Activated CD4-positive, alpha-beta T cell treated with anti-CD3 and anti-CD28 coated beads for 48 hours (primary cell): Measurements from ENCODE around the gene CLIC6.
"Not testable (repeated sequence)": the region's sequence is repeated elsewhere in the genome, so short reads cannot be mapped to it uniquely, and the experiment has no call there.

Experiments used
- DNase-seq: peaks from one replicate; pipeline ENCODE4 v3.0.0-alpha.2; 2020

Gene CLIC6

DNA sequence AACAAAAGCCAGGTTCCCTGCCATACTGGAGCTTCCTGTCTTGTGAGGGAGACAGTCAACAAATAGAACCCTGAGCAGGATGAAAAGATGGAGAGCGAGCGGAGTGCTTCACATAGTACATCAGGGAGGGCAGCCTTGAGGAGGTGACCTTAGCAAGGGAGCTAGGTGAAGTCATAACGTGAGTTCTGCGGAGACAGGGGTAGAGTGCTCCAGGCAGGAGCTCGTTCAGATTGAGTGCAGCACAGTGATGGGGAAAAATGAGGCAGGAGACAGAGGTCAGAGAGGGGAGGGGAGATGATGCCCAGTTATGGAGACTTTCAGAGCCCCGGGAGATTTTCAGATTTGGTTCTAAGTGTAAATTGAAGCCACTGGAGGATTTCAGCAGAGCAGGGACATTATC is 15.3 kb upstream of the CLIC6 start:
- no peak for DNase-seq

DNA sequence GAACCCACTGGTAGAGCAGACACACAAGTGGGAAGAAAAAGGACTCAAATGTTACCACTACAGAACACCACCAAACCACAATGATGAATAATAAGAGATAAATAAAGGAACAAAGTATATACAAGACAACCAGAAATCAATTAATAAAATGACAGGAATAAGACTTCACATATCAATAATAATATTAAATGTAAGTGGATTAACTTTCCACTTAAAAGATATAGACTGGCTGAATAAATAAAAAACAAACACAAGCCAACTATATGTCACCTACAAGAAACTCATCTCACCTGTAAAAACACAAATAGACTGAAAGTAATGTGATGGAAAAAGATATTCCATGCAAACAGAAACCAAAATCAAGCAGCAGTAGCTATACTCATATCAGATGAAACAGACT is 6.9 kb upstream of the CLIC6 start:
- DNase-seq = no peak

DNA sequence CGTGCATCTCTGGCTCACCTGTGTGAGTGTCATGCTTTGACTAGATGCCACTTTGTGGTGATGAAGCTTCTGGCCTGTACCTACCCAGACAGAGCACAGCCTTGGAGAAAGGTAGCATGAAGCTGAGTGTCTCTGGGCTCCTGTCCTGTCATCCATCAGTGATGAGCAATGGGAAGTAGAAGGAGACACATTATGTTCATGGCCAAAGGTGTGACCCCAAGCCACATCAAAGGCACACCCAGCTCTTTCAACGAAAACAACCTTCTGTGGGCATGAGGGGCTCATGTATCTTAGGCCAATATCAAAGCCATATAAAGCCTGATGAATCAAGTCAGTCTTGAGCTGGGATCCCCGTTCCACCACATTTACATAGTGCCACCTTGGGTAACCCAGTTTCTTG is 1.0 kb upstream of the CLIC6 start:
- DNase-seq = no peak

DNA sequence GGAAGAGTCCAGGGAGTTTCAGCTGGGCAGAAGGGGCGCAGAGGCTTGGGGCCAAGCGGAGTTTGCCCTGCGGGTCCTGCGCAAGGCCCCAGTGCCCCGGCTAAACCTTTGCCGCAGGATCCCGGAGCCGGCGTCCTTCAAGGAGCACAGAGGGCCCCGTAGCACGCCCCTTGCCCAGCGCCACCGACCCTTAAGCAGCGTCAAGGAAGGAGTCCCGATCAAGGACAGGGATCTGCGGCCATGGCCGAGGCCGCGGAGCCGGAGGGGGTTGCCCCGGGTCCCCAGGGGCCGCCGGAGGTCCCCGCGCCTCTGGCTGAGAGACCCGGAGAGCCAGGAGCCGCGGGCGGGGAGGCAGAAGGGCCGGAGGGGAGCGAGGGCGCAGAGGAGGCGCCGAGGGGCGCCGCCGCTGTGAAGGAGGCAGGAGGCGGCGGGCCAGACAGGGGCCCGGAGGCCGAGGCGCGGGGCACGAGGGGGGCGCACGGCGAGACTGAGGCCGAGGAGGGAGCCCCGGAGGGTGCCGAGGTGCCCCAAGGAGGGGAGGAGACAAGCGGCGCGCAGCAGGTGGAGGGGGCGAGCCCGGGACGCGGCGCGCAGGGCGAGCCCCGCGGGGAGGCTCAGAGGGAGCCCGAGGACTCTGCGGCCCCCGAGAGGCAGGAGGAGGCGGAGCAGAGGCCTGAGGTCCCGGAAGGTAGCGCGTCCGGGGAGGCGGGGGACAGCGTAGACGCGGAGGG is 520 bp downstream of the CLIC6 start:
- DNase-seq = peak; percentile 33

DNA sequence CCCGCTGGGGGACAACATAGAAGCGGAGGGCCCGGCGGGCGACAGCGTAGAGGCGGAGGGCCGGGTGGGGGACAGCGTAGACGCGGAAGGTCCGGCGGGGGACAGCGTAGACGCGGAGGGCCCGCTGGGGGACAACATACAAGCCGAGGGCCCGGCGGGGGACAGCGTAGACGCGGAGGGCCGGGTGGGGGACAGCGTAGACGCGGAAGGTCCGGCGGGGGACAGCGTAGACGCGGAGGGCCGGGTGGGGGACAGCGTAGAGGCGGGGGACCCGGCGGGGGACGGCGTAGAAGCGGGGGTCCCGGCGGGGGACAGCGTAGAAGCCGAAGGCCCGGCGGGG is 1.1 kb downstream of the CLIC6 start:
- DNase-seq = not testable (repeated sequence)

DNA sequence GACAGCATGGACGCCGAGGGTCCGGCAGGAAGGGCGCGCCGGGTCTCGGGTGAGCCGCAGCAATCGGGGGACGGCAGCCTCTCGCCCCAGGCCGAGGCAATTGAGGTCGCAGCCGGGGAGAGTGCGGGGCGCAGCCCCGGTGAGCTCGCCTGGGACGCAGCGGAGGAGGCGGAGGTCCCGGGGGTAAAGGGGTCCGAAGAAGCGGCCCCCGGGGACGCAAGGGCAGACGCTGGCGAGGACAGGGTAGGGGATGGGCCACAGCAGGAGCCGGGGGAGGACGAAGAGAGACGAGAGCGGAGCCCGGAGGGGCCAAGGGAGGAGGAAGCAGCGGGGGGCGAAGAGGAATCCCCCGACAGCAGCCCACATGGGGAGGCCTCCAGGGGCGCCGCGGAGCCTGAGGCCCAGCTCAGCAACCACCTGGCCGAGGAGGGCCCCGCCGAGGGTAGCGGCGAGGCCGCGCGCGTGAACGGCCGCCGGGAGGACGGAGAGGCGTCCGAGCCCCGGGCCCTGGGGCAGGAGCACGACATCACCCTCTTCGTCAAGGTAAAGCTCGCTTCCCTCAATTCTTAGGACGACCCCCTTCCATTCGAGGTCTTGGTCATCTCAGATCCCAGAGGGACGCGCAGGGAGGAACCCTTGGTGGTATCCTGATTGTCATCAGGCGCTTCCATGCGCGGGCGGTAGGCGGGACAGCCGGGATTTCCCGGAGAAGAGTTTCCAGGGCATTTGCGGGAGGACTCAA is 1.6 kb downstream of the CLIC6 start:
- DNase-seq = no peak

DNA sequence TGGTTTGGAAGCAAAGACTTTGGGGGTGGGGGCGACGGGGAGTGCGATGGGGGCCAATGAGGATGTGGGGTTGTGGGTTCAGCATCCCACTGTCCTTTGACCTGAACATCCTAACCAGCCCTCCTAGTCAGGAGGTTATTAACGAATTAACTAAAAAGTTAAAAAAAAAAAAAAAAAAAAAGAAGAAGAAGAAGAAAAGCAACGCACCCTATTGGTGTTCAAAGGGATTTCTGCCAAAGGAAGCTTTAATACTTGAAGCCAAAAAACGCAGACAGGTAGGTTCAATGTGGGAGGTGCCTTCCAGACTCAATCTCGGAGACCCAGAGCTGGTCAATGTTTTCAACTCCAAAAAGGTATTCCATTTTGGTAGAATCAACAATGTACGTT is 2.2 kb downstream of the CLIC6 start:
- no peak for DNase-seq

DNA sequence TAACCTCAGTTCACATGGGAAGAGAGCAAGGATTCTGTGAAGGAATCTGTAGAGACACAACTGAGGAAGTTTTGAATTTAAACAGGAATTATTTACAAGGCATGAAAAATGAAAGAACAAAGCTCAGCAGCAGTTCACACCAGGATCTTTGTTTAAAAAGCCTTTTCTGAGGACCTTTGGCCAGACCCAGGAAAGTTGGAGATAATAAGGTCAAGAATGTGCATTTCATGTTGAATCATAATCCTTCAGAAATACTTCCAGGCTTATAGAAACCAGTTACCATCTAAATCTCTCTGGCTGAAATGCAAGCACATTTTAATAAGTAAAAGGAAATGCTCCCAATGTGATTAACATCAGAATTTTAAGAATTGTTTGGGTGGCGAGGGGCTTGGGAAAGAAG is 2.7 kb downstream of the CLIC6 start:
- no peak for DNase-seq

DNA sequence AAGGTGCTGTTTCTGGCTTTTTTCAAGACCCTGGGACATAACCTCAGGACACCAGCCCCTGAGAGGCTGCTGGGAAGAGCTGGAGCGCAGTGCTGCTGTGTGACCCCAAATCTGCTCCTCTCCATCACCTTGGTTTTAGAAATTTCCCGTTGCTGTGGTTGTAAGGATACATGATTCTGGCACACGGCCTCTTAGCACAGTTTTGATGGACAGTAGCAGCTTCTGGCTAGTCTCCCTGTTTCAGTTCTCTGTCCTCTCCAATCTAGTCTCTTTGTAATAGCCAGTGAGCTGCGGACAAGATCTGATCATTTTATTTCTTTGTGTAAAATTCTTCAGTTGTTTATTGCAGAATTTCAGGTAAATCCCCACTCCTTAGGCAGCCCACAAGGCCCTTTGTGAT is 3.1 kb downstream of the CLIC6 start:
- no peak for DNase-seq

DNA sequence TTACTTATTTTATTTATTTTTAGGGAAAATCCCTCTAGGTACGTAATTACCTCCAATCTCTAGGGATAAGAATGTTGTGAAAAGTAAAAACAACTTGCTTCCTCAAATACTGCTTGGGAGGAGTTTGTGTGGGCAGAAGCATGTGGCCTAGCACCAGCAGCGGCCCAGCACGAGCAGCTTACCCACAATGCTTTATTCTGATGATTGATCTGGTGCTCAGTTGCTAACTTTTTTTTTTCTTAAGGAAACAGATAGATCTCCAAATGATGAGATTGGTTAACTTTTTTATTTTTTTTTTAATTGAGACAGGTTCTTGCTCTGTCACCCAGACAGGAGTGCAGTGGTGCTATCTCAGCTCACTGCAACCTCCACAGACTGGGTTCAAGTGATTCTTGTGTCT is 4.2 kb downstream of the CLIC6 start:
- DNase-seq = no peak

DNA sequence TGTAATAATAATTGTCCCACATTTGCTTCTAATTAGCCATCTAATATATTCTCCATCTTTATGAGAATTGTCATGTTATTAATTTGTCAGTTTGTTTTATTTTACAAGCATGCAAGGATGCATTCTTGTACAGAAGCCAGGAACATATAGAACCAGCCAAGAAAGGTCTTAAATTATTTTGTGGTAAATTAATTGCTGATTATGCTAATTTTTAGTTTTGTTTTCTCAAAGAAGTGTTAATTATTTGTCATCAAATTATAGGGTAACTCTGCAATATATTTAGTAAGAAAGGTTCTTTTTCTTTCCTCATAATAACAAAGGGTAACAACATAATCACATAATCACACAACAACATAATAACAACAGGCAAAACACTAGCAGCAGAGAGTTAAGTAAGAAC is 5.7 kb downstream of the CLIC6 start:
- no peak for DNase-seq

DNA sequence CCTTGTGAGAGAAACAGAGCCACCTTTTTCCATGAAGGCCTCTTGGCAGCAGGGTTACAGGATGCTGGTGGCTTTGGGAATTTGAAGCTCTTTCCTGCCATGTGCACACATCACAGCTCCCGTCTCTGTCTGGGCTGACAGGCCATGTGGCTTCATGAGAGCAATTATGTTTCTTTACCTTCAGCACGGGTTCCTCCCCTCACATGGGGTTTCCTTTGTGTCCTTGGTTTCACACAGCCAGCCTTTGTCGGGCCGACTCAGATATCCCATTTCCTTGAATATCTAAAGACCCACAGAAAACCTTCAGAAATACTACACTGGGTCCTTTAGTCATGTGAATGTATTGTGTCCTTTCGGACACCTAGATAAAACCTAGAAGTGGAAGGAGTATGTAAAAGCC is 7.1 kb downstream of the CLIC6 start:
- no peak for DNase-seq

DNA sequence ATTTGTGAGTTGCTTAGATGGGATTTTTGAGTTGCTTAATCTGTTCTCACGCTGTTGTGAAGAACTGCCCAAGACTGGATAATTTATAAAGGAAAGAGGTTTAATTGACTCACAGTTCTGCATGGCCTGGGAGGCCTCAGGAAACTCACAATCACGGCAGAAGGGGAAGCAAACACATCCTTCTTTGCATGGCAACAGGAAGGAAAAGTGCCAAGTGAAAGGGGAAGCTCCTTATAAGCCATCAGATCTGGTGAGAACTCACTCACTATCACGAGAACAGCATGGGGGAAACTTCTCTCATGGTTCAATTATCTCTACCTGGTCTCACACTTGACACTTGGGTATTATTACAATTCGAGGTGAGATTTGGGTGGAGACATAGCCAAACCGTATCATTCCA is 10.3 kb downstream of the CLIC6 start:
- no peak for DNase-seq

DNA sequence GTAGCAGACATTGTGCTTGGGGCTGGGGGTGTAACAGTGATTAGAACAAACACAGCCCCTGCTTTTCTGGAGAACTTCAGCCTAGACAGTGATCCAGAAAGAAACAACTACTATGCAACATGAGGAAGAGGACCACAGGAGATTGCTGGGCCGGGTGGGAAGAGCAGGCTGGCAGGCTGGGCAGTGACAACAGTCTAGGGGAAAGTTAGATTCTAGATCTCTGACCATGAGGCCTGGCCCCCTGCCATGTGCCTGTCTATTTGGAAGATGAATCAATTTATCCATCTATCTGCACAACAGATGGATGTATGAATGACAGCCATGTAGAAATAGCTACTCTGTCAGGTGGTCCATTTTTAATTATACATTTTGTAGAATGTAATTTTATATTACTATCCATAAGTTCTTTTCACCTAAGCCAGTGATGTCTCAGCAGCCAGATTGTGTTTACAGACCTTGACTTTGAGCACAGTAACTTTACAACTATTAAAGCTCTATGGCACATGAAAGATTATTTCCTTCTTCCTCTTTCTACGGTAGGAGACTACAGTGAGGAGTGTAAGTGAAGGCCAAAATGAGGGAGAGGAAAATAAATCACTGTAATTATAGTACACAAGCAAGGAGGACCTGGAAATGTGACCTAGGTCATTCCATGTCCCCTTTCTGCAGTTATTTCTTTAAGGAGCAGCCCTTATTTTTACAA is 15.5 kb downstream of the CLIC6 start:
- no peak for DNase-seq

DNA sequence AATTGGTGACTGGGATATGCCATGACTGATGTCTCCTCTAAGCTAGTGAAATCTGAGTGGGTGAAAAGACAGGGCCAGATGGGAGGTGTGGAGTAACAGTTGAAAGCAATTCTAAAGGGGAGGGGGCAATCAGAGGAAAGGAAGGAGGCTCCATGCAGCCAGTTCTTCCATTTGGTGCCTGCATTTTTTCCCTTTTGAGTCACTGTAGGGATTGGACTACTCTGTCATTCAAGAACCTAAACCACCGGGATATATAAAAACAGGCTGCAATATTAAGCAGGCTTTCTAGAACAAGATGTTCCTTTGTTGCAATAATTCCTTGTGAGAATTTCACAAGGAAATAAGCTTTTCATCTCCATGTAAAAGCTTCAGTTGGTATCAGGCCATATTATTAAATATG is 18.3 kb downstream of the CLIC6 start:
- no peak for DNase-seq

DNA sequence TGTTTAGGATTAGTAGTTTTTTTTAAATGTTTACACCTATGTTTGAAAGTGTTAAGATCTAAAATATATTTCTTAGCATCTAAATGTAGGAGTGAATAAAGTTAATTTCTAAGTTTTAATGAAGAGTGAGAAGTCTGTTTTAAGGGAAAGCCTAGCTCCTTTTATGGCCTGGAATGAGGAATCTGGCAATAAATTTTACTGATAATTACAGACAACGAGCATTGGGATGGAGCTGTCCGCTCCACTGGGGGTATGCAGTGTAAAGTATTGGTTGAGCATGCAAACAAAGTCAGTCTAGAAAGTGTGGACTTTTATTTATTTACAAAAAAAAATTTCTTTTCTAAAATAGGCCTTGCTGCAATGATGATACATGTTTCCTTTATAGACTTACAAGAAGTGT is 19.0 kb downstream of the CLIC6 start:
- DNase-seq = no peak

DNA sequence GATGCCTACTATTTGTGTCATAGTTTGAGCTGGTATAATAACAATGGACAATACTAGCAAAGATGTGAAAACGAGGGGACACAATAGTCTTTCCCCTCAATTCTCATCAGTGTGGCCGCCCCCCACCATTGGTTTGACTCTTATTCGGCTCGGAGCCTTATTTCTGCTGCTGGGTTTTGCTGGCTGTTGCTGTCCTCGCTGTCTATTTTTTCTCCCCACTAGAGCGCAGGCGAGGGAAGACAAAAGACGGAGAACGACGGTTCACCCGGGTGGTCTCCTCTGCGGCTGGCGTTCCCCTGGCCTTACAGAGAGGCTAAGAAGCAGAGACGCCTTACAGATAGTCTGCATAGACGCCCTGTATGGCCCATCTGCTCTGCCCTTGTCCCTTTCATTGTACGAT is 19.4 kb downstream of the CLIC6 start:
- DNase-seq = no peak

DNA sequence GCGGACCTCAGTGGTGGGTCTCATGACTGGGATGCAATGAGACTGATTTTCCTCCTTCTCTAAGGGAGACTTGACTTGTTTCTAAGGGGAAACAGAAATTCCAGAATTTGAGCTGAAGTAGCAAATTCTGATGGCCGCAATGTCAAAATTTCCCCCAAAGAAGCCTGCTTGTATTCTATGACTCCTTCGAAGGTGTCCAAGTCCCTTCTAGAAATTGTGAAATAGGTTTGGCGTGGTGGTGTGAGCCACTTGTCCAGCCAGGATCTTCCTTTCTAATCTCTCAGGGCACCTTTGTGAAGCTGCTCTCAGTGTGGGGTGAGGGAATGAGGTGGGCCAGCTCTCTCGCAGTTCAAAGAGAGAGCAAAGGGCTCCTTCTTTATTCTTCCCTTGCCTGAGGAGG is 19.9 kb downstream of the CLIC6 start:
- no peak for DNase-seq

DNA sequence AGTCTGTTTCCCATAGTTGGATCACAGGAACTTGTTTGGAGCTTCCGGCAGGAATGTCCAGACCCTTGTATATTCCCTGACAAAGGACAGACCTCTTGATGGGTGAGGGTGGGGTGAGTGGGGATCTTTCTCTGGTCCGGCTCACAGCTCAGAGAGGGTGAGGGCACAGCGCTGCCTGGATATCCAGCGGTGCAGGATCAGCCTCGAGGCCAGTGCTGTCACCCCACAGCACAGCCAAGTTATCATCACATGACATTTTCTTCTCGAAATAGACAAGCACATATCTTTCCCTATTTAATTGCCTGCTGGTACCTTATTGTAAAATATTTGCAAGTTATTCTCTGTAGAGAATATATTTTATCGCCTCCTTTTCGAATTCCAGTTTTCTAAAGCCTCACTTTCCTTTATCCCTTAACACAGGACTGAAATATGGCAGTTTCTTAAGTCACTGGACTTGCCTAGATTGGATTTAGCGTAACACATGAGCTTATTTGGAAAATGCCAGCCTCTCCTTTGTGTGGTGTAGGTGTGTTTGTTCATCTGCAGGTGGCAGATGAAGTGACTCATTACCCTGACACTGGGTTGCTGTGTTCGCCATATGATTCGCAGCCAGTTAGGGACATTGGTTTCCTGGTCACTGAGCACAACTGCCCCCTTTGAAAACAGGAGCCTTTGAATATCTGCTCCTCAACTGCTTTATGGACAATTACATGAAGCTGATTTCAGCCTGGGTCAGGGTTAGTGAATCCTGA is 21.4 kb downstream of the CLIC6 start:
- no peak for DNase-seq

DNA sequence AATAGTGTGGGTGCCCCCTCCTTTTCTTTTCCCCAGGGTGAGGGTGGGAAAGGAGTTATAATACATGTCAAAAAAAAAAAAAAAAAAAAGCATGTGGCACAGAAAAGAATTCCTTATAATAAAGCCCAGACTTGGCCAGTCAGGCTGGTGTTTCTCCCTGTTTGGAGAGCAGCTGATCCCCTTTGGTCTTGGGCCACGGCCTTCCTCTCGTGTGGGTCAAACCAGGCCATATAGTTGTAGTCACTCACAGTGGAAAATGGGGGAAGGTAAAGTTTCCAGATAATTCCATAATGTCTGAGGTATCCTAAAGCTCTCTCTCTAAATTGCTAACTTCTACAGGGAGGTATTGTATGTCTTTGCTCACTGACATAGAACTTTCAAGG is 22.0 kb downstream of the CLIC6 start:
- no peak for DNase-seq

DNA sequence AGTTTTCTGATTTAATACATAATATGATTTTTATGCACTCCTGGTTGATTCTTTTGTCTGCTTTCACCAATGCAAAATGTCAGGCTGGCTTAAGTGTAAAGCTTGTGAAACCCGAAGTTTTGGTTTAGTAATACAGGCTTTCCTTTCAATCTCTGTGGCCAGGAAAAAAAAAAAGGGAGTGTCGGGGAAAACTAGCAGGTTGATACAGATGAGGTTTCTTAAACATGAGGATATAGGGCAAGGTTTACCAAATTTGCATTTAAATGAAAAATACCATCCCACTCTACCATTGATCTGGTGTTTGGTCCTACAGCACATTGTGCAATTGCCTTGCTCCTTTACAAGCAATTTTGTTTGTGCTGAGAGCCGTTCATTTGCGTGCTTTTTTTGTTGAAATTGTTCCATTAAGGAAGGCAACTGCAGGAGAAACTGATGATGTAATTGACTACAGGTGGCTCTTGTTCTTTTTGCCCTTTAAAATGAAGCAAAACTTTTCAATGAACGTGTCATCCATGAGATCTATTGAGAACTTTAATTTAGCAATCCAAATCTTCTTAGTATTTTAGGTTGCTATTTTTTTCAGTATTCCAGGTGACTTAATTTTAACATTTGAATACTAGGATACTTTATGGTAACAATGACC is 22.7 kb downstream of the CLIC6 start:
- DNase-seq = no peak

DNA sequence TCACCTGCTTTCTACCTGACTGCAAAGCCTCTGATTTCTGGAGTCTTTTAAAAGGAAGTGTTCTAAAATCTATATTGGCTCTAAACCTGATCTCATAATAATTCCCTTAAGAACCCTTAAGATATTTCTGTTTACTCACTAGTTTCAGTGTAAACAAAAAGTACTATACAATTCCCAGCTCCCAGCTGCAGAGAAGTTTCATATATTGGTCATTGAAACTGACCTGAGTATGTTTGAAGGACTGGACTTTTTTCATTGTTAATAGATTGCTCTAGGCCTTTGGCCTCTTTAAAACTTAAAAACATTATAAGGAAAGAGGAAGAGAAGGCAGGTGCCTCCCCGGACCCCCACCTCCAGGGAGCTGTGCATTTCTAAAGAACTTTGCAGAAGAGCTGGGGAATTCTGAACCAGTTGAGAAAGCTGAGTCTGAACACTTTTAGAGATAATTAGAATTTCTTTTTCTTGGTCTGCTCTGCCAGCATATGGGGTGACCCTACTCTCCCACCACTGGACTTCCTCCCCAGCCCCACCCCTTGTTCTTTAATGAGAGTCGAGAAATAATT is 23.7 kb downstream of the CLIC6 start:
- no peak for DNase-seq
